Karpas-422 (cell line): ENCODE measurements around the gene IL3. TPM values are rescaled to one million over a fixed set of nuclear protein-coding genes. Genes with fewer than 3 reads are reported as not detected.

ENCODE experiments used
- DNase-seq: peaks from one replicate; pipeline ENCODE4 v3.0.0-alpha.2; 2015
- H2AFZ ChIP-seq: fragments of 200-600 bp; sonication (generic); 2 replicates; pipeline ENCODE4 v1.6.1; 2014; ENCODE audit warnings: antibody characterized with exemption, low read length, mixed read lengths
- H3K27ac ChIP-seq: fragments of 200-600 bp; sonication (generic); 2 replicates; pipeline ENCODE4 v1.5.1; 2014; ENCODE audit warnings: mild to moderate bottlenecking, low read length, moderate library complexity
- H3K27me3 ChIP-seq: fragments of 200-600 bp; sonication (generic); 2 replicates; pipeline ENCODE4 v1.6.1; 2014; ENCODE audit warnings: low read length, mixed read lengths
- H3K36me3 ChIP-seq: fragments of 200-600 bp; sonication (generic); 2 replicates; pipeline ENCODE4 v1.6.1; 2014; ENCODE audit warnings: low read length, mixed read lengths; ENCODE audit not compliant: insufficient read depth
- H3K4me1 ChIP-seq: fragments of 200-600 bp; sonication (generic); 2 replicates; pipeline ENCODE4 v1.6.1; 2014; ENCODE audit warnings: mild to moderate bottlenecking, low read length, mixed read lengths
- H3K4me2 ChIP-seq: fragments of 200-600 bp; sonication (generic); 2 replicates; pipeline ENCODE4 v1.6.1; 2014; ENCODE audit warnings: low read length, low read depth, mild to moderate bottlenecking; ENCODE audit not compliant: poor library complexity, severe bottlenecking
- H3K4me3 ChIP-seq: fragments of 200-600 bp; sonication (generic); 2 replicates; pipeline ENCODE4 v1.5.1; 2014; ENCODE audit warnings: mild to moderate bottlenecking, antibody characterized with exemption, low read length, mixed read lengths
- H3K79me2 ChIP-seq: fragments of 200-600 bp; sonication (generic); 2 replicates; pipeline ENCODE4 v1.6.1; 2014; ENCODE audit warnings: mild to moderate bottlenecking, low read length, mixed read lengths
- H3K9ac ChIP-seq: fragments of 200-600 bp; sonication (generic); 2 replicates; pipeline ENCODE4 v1.6.0; 2014; ENCODE audit warnings: low read length
- H3K9me2 ChIP-seq: fragments of 200-600 bp; sonication (generic), shearing (Covaris generic); replicated peaks from 2 replicates; pipeline ENCODE4 v1.6.0; 2014; ENCODE audit warnings: mild to moderate bottlenecking, low read length, moderate library complexity; ENCODE audit not compliant: insufficient read depth
- H3K9me3 ChIP-seq: fragments of 300-700, 200-600 bp; sonication (generic); 2 replicates; pipeline ENCODE4 v1.6.1; 2014; ENCODE audit warnings: low read length, mixed read lengths
- H4K20me1 ChIP-seq: fragments of 200-600 bp; sonication (generic); 2 replicates; pipeline ENCODE4 v1.6.1; 2014; ENCODE audit warnings: mild to moderate bottlenecking, antibody characterized with exemption, low read length, low read depth; ENCODE audit not compliant: insufficient read depth
- total RNA-seq: library from RNA; depleted of rRNA; stranded (reverse); fragments of >200 nt; shearing (Covaris generic); gene quantifications from 2 replicates; pipeline ENCODE4 v1.2.3, GENCODE V29; 2014; ENCODE audit warnings: low replicate concordance

Gene IL3
- total RNA-seq, 1 experiment from 2014 or later = not detected

DNA sequence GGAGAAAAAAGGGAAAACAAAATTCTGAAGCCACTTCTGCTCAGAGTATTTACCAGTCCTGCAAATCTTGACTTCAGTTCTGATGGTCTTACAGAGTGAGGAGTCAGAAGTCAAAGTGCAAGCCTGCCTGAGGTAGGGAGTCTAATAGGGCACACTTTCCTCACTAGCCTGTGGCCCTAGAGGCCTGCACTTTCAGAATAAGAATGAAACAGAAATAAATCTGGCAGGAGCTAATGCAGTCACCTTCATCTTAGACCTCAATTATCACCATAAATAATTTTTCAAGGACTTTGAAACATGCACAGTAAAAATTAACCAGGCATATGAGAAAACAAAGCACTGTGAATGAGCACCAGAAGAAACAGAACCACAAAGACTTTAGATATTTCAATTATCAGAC, 28.3 kb upstream of the IL3 start:
- Histone ChIP-seq H3K9me2 (no peaks in the 10 kb centered on the region), H3K27me3 (no peaks in the 10 kb centered on the region), H3K36me3 (no peaks in the 10 kb centered on the region), H3K4me1 (no peaks in the 10 kb centered on the region), H2AFZ (no peak overlapping the region), H3K9ac (no peak overlapping the region), H3K4me2 (no peak overlapping the region), H4K20me1 (no peaks in the 10 kb centered on the region), H3K27ac (no peak overlapping the region), H3K79me2 (no peaks in the 10 kb centered on the region), H3K9me3 (no peaks in the 10 kb centered on the region), H3K4me3 (no peak overlapping the region)
- no peak for DNase-seq

DNA sequence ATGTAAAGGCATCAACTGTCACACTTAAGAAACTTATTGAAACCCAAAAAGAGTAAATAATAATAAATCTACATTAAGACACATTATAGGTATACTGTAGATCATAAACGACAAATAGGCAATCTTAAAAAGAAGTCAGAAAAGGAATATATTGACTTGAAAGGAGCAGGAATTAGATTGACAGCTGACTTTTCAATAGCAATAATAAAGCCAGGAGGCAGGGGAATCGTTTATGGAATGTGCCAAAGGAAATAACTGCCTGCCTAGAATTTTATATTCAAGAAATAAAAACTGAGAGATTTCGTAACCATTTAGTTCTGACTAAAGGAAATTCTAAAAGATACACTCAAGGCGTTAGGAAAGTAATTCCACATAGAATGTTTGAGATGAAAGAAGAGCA, 27.3 kb upstream of the IL3 start:
- no peak overlapping the region for H2AFZ ChIP-seq
- no peaks in the 10 kb centered on the region for H3K79me2 ChIP-seq
- no peak overlapping the region for H3K4me2 ChIP-seq
- no peaks in the 10 kb centered on the region for H3K27me3 ChIP-seq
- H3K9me3 ChIP-seq = no peaks in the 10 kb centered on the region
- H4K20me1 ChIP-seq = no peaks in the 10 kb centered on the region
- H3K9me2 ChIP-seq = no peaks in the 10 kb centered on the region
- no peak for DNase-seq
- H3K36me3 ChIP-seq = no peaks in the 10 kb centered on the region
- no peak overlapping the region for H3K27ac ChIP-seq
- no peak overlapping the region for H3K9ac ChIP-seq
- H3K4me3 ChIP-seq = no peak overlapping the region
- H3K4me1 ChIP-seq = no peaks in the 10 kb centered on the region

DNA sequence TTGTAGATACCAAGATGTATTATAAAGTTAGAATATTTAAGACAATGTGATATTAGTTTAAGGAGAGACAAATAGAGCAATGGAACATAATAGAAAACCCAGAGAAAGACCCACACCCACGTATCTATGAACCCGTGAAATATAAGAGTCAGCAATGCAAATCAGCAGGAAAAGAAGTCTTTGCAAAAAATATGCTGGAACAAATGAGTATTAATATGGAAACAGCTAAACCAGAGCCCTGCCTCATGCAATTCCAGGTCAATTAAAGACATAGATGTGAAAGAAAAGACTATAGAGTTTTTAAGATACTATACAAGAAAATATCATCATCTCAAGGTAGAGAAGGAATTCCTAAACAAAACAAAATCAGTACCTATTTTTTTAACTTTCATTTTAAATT, 23.1 kb upstream of the IL3 start:
- Histone ChIP-seq H3K4me1 (no peaks in the 10 kb centered on the region), H3K27ac (no peak overlapping the region), H3K36me3 (no peaks in the 10 kb centered on the region), H3K79me2 (no peaks in the 10 kb centered on the region), H2AFZ (no peak overlapping the region), H3K4me3 (no peak overlapping the region), H3K27me3 (no peaks in the 10 kb centered on the region), H3K9me2 (no peaks in the 10 kb centered on the region), H4K20me1 (no peaks in the 10 kb centered on the region), H3K9me3 (no peaks in the 10 kb centered on the region), H3K4me2 (no peak overlapping the region), H3K9ac (no peak overlapping the region)
- DNase-seq = no peak

DNA sequence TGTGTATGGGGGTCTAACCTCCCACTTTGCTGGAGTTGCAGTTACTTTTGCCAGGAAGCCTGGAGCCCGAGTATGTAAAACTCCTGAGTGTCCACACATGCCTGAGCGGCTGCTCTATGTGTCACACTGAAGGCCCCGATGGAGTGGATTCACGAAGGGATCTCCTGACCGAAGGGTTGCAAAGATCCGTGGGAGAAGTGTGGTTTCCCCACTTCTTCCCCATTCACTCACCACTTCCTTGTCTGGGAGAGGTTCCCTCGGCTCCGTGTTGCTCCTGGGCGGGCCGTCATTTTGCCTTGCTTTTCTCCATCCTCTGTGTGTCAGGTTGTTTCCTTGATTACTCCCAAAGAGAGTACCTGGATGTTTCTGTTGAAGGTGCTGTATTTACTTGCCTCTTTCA, 16.2 kb upstream of the IL3 start:
- Histone ChIP-seq H3K36me3 (no peaks in the 10 kb centered on the region), H3K79me2 (no peaks in the 10 kb centered on the region), H3K27me3 (no peaks in the 10 kb centered on the region), H3K4me2 (peak overlapping the region; percentile 10), H3K9me3 (no peaks in the 10 kb centered on the region), H3K4me3 (no peak overlapping the region), H3K27ac (no peak overlapping the region), H4K20me1 (no peaks in the 10 kb centered on the region), H3K9ac (no peak overlapping the region), H2AFZ (no peak overlapping the region), H3K9me2 (no peaks in the 10 kb centered on the region), H3K4me1 (peaks cover 12% of the 10 kb centered on the region)
- DNase-seq = no peak

DNA sequence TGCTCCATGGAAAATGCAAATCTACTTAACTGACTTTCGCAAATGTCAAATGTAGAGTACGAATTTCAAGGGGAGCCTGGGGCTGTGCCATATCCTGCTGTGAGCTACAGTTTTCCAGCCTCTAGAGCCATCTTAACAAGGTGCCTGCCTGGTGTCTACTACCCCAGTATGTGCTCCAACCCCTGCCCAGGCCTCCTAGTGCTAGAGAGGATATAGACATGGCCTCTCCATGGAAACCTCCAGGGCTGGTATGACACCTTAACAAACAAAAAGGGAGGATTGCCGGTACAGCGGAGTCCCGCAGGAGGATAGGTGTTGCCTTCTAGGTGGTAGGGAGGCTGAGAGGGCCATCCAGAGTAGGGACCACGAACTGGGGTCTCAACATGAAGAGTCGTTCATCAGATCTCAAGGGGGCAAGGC, 13.6 kb upstream of the IL3 start:
- H3K36me3 ChIP-seq = no peaks in the 10 kb centered on the region
- no peak overlapping the region for H3K4me2 ChIP-seq
- H4K20me1 ChIP-seq = no peaks in the 10 kb centered on the region
- H3K9me3 ChIP-seq = no peaks in the 10 kb centered on the region
- no peak overlapping the region for H3K4me3 ChIP-seq
- H3K9ac ChIP-seq = no peak overlapping the region
- H3K9me2 ChIP-seq = no peaks in the 10 kb centered on the region
- no peak overlapping the region for H3K27ac ChIP-seq
- H3K27me3 ChIP-seq = no peaks in the 10 kb centered on the region
- no peaks in the 10 kb centered on the region for H3K79me2 ChIP-seq
- DNase-seq = no peak
- peaks cover 12% of the 10 kb centered on the region for H3K4me1 ChIP-seq
- no peak overlapping the region for H2AFZ ChIP-seq

DNA sequence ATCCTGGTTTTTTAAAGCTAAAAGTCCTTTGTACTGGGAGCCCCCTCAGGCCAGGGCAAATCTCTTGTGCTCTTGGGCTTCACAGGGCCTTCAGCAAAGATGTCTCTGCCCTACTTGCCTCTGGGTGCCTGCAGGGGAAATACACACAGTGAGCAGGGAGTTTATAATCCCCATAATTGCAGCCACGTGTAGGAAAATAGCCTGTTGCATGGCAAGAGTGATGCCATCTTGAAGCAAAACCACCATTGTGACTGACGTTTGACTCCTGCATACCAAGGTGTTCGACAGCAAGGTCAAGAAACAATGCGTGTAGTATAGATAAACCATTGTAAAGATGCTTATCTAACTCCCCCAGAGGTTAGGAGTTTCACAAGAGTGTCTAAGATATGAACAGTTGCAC, 11.4 kb upstream of the IL3 start:
- Histone ChIP-seq H3K79me2 (no peaks in the 10 kb centered on the region), H3K4me1 (peaks cover 2% of the 10 kb centered on the region), H3K27me3 (no peaks in the 10 kb centered on the region), H3K36me3 (no peaks in the 10 kb centered on the region), H4K20me1 (no peaks in the 10 kb centered on the region), H2AFZ (no peak overlapping the region), H3K9ac (no peak overlapping the region), H3K9me3 (no peaks in the 10 kb centered on the region), H3K27ac (no peak overlapping the region), H3K9me2 (no peaks in the 10 kb centered on the region), H3K4me2 (no peak overlapping the region), H3K4me3 (no peak overlapping the region)
- DNase-seq = no peak

DNA sequence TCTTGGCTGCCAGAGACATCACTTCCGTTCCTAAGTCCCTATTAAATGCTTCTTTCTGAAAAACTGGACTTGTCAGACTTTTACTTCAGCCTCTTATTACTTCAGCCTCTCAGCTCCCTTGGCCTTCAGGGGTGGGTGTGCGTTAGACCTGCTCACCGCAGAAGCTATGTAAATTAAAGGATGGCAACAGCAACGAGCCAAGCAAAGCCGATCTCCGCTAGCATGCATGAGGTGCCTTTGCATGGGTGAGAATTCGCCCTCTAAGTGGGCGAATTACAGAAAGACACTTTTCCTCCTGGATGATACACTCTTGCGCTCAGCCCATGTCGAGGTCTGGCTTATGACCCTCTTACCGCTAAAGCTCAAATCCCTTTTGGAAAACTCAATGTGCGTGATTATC, 10.9 kb upstream of the IL3 start:
- Histone ChIP-seq H3K79me2 (no peaks in the 10 kb centered on the region), H3K4me2 (no peak overlapping the region), H3K27me3 (no peaks in the 10 kb centered on the region), H3K4me3 (no peak overlapping the region), H3K4me1 (no peaks in the 10 kb centered on the region), H3K9me3 (no peaks in the 10 kb centered on the region), H3K9me2 (no peaks in the 10 kb centered on the region), H4K20me1 (no peaks in the 10 kb centered on the region), H2AFZ (no peak overlapping the region), H3K27ac (no peak overlapping the region), H3K9ac (no peak overlapping the region), H3K36me3 (no peaks in the 10 kb centered on the region)
- no peak for DNase-seq

DNA sequence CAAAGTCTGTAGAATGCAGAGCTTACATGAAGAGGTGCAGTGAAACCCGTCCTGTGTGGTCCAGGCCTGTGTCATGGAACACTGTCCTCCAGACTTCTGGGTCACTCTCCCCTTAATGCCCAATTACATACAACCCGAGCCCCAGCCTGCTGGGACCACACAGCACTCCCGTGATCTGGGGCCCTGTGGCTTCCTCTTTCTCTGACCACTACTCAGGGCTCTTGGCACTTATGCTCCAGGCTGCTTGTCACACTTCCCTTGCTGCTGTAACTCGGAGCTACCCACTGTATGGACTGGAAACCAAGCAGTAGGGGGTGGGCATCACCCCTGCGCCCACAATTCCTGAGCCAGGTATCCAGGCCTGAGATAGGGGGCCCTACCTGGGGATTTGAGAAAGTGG, 10.3 kb upstream of the IL3 start:
- Histone ChIP-seq H3K27ac (no peak overlapping the region), H3K36me3 (no peaks in the 10 kb centered on the region), H3K9me2 (no peaks in the 10 kb centered on the region), H3K4me1 (no peaks in the 10 kb centered on the region), H3K9me3 (no peaks in the 10 kb centered on the region), H3K27me3 (no peaks in the 10 kb centered on the region), H4K20me1 (no peaks in the 10 kb centered on the region), H3K4me3 (no peak overlapping the region), H3K9ac (no peak overlapping the region), H3K79me2 (no peaks in the 10 kb centered on the region), H3K4me2 (no peak overlapping the region), H2AFZ (no peak overlapping the region)
- DNase-seq = no peak
